Stimulated activated CD8-positive, alpha-beta memory T cell treated with anti-CD3 and anti-CD28 coated beads, Interleukin-4, amount 100 ng/mL, for 48 hours (primary cell): ENCODE data around the gene SLC3A2.
"Not testable (repeated sequence)": the region's sequence is repeated elsewhere in the genome, so short reads cannot be mapped to it uniquely, and the experiment has no call there.

Source experiments
- DNase-seq: peaks from one replicate; pipeline ENCODE4 v3.0.0-alpha.2; 2020

The SLC3A2 gene

DNA sequence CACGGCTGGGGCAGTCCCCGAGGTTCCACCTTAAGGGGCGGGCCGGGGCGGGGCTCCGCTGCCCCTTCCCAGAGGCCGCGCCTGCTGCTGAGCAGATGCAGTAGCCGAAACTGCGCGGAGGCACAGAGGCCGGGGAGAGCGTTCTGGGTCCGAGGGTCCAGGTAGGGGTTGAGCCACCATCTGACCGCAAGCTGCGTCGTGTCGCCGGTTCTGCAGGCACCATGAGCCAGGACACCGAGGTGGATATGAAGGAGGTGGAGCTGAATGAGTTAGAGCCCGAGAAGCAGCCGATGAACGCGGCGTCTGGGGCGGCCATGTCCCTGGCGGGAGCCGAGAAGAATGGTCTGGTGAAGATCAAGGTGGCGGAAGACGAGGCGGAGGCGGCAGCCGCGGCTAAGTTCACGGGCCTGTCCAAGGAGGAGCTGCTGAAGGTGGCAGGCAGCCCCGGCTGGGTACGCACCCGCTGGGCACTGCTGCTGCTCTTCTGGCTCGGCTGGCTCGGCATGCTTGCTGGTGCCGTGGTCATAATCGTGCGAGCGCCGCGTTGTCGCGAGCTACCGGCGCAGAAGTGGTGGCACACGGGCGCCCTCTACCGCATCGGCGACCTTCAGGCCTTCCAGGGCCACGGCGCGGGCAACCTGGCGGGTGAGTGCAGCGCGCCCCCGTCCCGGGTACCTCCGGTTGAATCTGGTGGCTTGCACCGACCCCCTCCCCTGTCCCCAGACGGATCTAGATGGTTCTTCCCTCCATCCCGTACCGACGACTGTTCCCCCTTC is at the start of gene SLC3A2:
SLC3A2 (plus strand) TSS at position 94 of the 776 bp plus-strand sequence; CDS start at position 222, 128 bp downstream.
- peak; percentile 89 for DNase-seq

DNA sequence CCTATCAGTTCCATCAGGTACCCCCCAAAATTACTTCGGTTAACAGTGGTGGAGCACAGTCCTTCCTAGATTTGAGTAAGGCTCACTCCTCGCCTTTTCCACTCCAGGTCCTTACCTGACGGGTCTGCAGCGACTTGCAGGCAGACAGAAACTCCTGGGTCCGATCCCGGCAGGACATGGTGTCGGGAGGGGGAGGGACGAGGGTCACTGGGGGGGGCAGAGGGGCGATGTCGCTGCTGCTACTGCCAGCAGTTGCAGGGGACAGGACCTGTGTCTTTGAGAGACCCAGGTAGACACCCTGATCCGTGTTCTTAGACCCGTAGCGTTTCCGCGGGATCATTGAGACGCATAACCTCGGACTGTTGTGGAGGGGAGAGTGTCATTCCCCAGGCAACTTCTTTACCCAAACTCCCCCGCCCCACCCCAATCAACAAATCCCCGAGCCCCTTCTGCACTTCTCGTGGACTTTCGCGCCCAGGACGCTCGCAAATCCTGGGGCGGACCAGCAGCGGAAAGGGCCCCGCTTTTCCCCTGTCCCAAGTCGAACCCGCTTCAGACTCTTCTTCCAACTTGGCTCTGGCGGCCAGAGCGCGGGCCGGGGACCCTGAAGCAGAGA is 49.7 kb upstream of the SLC3A2 start:
- DNase-seq, result peak; percentile 40

DNA sequence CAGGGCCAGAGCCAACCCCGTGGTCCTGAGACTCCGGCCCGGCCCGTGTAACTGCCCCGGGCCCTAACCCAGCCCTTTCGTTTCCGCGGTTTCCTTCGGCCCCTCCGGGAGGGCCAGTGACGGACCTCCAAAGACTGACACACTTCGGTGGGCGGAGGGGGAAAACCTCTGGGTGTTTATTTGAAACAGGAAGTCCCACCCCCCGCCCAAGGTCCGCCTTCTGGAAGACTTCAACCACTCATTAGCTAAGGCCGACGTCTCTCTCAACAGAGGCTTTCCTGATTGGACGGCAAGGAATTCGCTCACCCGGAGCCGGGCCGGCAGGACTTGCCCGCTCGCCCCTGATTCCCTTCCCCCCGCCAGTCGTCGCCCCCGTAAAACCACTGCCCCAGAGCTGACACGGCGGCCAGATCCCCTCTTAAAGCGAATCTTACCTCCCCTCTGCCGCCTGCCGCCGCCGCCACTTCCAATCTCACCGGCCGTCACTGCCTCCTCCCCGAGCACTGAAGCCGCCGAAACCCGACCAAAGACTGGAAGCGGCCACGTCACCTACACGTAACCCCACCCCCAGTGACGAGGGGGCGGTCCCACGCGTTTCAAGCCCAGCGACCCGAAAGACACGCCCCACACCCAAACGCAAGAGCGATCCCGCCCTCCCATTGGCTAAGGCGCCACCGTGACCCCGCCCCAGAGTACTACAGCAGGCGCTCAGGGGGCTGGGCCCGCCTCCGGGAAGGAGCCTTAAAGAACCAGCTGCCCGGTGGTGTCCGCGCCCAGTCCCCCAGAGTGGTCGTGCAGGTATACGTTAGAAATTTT is 49.0 kb upstream of the SLC3A2 start, which contains the start of gene STX5:
STX5 (minus strand) TSS at position 532 of the 816 bp plus-strand sequence. CDS start 808 bp downstream, outside the sequence.
- DNase-seq, result peak; percentile 100

DNA sequence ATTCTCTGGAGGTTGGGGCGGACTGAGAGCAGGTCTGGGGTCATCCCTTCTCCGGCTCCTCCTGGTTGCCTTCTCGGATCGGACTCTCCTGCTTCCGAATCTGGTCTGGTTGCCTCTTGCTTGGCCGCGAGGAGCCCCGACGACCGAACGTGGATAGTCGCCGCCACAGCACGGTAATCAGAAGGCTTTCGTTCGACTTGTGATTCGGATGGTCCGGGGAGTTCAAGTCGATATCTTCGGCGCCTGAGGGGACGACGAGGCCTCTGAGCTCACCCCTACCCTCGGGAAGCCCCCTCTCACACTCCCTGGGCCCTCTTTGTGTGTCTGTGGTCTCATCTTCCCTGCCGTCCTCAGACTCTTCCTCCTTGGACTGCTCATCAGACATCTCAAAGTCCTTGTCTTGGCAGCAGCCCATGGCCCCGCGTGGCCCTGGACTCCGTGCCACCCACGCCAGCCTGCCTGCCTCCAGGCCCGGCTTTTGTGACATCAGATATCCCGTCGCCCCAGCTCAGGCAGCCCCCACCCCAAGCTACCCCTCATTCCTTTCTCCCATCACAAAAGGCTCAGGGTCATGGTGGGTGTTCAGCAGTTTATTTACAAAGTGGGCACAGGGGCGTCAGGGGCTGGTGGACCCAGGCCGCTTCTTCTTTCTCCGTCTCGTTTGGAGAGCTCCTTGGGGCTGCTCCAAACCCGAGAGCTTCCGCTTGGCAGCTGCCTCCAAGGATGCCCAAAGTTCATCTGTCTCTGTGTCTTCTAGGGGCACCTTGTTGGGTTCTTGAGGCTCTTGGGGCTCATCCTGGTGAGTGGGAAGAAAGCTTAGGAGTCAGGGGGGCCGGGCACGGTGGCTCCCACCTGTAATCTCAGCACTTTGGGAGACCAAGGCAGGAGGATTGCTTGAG is 48.1 kb upstream of the SLC3A2 start, which contains the start of gene TEX54:
TEX54 (minus strand) TSS at position 506 of the 899 bp plus-strand sequence.
- DNase-seq, result no peak

DNA sequence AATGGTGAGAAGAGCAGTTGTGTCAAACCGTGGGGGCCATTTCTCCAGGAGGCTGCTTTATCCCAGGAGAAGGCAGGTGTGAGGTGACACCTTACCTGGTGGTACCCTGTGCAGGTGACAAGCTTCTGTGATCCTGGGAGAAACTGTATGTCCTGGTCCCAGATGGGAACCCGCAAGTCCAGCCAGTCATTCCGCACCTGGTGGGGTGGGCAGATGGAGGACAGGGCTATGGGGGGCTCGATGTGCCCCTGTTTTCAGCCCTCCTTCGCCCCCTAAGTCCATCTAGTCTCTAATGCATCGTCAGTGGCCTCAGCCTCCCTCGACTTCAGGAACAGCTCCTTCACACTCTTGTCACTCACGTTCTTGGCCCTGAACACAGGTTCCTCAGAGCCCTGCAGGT is 45.4 kb upstream of the SLC3A2 start:
- DNase-seq, result no peak

DNA sequence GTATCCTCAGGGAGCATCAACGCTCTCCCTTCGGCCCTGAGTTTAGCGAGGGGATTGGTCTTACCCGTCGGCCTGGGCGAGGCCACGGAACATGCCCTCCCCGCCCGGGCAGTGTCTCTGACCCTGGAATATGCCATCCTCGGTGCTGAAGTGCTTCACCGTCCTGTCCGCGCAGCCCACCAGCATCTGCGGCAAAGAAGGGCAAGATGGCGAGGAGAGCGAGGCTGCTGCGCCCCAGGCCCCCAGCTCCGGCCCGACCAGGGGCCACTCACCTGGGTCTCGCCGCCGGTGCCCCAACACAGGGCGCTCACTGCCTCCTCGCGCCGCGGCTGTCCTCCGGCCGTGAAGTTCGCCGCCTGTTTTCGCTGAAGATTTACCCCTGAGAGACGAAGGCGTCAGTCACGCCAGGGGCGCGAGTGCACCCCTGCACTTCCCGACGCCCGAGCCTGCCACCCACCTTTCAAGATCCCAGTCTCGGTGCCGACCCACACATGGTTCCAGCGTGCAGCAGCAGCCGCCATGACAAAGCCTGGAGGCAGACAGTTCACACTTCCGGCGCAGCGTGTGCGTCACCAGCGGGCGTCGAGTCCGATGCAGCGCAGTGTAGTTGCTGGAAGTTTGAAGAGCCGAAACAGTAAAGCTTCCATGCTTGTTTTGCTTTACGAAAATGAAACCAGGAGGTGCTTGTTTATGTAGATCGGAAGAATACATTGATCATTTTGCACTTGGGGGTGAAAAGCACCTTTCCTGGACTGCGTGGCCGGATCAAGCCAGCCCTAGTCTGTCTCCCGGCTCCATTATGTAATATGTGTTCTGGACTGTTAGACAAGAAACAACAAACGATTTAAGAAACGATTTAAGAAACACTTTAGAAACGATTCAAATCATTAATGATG is 41.4 kb upstream of the SLC3A2 start, which contains the start of gene WDR74:
WDR74 (minus strand) TSS at position 541 of the 896 bp plus-strand sequence; CDS start at position 521, 20 bp downstream.
- DNase-seq, result peak; percentile 93

DNA sequence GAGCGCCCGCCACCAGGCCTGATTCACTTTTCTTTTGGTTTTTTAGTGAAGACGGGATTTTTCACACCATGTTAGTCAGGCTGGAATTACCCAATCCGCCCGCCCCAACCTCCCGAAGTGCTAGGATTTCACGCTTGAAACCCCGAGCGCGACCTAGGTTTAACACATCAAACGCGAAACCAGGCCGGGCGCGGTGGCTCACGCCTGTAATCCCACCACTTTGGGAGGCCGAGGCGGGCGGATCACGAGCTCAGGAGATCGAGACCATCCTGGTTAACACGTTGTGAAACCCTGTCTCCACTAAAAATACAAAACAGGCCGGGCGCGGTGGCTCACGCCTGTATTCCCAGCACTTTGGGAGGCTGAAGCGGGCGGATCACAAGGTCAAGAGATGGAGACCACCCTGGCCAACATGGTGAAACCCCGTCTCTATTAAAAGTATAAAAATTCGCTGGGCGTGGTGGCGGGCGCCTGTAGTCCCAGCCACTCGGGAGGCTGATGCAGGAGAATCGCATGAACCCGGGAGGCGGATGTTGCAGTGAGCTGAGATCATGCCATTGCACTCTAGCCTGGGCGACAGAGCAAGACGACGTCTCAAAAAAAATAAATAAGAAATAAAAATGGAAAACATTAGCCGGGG is 39.9 kb upstream of the SLC3A2 start:
- DNase-seq, result peak; percentile 88

DNA sequence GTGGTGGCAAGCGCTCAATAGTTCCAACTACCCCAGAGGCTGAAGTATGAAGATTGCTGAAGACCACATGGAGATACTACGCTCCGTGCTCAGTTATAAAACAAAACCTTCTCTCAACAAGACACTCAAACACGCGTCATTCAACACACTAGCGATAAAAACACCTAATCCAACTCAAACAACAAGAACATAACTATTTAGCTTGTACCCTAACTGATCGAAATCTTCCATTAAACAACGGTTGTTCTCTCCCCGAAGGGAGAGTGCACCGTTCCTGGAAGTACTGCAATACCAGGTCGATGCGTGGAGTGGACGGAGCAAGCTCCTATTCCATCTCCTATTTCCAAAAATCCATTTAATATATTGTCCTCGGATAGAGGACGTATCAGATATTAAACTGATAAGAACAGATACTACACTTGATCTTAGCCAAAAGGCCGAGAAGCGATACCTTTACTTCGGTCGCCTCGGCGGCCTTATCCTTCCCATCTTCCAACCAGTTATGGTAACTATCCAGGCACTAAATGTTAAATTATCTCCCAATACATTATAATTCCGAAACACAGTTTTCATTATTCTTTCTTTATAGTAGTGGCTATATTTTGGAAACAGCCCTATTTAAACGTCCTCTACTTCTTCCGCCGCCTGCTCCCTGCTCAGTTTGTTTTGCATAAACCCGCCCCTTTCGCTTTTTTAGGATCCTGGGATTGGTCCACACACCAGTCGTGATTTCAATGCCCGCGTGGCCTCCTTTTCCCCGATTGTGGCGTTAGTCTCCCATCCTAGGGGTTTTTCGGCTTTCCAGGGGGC is 39.1 kb upstream of the SLC3A2 start:
- peak; percentile 85 for DNase-seq

DNA sequence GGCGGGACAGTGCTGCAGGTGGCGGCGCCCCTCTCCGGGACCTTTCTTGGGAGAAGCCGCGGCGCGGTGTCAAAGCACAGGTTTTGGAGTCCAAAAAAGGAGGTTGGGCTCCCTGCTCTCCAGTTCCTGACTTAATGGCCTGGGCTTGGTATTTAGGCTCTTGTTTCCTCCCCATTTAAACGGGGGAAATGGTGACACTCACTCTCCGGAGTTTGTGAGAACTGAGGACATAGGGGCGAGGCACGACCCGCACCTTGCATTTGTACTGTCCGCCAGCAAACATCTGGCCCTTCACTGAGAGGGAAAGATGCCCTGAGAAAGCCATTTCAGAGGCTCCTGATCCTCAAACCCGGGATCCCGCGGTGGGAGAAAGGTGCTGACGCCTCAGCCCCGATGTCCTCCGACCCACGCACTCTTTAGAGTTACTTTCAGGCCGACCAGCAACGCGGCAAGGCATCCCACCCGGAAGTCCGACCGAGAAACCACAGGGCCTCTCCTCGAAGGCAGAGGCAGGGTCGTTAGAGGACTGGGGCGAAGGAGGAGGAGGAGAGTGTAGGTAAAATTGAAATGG is 38.4 kb upstream of the SLC3A2 start:
- DNase-seq, result peak; percentile 75

DNA sequence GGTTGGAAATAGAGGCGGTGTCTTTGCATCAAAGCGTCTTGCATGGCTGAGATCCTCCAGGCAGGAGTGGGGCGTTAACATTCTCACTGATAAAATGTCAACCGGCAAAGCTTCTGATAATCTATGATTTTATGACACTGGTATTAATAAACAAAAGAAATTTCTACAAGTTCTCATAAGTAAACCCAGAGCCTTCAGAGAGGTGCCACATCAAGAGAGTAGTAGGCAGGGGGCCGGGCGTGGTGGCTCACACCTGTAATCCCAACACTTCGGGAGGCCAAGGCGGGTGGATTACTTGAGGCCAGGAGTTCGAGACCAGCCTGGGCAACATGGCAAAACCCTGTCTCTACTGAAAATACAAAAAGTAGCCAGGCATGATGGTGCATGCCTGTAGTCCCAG is 37.8 kb upstream of the SLC3A2 start:
- DNase-seq, result not testable (repeated sequence)

DNA sequence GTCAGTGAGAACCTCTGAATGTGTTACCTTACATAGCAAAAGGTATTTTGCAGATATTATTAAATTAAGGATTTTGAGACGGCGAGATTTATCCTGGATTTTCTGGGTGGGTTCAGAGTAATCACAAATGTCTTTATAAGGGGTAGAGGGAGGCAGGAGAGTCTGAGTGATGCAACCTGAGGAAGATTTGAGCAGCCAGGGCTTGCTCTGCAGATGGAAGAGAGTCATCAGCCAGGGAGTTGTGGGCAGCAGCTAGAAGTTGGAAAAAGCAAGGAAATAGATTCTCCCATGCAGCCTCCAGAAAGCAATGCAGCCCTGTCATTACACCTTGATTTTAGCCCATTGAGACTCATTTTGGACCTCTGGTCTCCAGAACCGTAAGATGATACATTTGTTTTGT is 37.2 kb upstream of the SLC3A2 start:
- no peak for DNase-seq

DNA sequence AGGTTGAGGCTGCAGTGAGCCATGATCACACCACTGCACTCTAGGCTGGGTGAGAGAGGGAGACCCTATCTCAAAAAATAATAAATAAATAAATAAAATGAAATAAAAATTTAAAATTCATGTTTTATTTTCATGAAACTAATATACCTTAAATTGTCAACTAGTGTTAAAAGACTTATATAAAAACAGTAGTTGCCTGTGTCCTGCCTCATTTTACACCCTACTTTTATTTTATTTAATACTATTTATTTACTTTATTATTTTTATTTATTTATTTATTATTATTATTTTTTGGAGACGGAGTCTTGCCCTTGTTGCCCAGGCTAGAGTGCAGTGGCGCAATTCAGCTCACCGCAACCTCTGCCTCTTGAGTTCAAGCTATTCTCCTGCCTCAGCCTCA is 36.5 kb upstream of the SLC3A2 start:
- no peak for DNase-seq

DNA sequence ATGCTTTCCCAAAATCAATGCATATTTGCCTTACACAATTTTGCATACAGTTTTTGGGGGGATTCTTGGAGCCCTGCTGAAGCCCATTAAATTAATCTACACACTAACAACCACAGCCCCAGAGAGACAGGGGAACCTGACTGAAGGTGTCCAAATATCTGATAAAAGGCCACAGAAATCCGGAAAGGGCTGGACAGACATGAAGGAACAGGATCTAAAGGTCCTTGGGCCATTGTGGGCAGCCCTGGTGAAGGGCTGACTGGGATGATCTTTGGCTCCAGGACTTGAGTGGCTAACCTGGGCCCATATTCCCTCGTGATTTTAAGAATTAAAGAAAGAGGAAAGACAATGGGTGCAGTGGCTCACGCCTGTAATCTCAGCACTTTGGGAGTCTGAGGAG is 34.5 kb upstream of the SLC3A2 start:
- no peak for DNase-seq

DNA sequence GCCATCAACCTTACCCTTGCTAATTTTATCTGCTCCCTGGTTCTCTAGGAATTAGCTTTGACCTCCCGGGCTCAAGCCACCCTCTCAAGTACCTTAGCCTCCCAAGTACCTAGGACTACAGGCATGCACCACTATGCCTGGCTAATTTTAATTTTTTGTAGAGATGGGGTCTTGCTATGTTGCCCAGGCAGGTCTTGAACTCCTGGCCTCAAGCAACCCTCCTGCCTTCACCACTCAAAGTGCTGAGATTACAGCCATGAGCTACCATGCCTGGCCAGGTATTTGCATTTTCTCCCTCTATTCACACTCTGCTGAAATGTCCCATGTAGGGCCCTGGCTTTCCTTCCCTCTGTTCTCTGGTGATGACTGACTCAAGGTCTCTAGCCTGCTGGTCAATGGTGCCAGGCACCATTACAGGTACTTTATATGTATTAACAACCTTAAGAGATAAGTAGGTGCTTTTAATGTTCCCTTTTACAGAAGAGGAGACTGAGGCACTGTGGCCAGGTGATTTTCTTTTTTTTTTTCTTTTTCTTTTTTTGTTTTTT is 32.9 kb upstream of the SLC3A2 start:
- no peak for DNase-seq

DNA sequence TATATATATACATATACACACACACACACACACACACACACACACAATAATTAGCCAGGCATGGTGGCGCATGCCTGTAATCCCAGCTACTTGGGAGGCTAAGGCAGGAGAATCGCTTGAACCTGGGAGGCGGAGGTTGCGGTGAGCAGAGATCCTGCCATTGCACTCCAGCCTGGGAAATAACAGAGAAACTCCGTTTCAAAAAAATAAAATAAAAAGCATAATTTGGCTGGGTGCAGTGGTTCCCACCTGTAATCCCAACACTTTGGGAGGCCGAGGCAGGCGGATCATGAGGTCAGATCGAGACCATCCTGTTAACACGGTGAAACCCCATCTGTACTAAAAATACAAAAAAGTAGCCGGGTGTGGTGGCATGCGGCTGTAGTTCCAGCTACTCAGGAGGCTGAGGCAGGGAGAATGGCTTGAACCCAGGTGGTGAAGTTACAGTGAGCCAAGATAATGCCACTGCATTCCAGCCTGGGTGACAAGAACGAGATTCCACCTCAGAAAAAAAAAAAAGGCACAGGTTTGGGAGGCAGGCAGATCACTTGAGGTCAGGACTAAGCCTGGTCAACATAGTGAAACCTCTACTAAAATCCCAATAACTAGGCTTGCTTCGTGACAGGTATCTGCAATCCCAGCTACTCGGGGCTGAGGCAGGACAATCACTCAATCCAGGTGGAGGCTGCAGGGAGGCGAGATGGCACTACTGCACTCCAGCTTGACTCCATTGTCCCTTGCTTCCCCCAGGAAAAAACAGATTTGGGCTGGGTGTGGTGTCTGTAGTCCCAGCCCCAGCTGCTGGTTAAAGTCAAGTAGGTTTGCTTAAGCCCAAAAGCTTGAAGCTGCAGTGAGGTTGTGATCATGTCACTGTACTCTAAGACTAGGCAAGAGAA is 29.5 kb upstream of the SLC3A2 start:
- DNase-seq, result peak; percentile 71

DNA sequence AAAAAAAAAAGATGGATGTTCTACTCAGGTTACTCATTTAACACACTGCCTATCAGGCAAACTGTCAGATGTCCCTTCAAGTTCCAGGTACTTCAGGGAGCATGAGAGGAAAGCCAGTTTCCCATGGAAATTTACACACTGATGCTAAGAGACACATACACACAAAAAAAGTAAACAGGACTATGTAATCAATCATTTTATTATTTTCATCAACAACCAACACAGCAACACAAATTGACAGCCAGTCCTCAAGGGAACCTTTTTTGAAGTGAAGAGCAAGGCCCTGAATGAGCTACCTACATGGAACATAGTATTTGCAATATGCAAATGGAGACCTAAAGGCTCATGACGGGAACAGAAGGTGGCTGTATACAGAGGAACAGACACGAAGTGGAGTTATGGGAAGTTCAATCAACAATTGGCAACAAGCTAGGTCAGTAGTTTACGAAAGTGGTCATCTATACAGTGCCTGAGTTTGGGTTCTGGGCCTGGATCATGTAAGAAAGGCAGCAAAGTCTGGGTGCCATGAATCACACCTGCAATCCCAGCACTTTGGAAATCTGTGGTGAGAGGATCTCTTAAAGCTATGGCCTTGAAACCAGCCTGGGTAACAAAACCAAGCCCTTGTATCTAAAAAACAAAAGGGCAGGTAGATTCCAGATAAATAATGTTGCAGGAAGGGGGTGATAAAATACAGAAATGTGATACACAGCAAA is 28.7 kb upstream of the SLC3A2 start:
- no peak for DNase-seq

DNA sequence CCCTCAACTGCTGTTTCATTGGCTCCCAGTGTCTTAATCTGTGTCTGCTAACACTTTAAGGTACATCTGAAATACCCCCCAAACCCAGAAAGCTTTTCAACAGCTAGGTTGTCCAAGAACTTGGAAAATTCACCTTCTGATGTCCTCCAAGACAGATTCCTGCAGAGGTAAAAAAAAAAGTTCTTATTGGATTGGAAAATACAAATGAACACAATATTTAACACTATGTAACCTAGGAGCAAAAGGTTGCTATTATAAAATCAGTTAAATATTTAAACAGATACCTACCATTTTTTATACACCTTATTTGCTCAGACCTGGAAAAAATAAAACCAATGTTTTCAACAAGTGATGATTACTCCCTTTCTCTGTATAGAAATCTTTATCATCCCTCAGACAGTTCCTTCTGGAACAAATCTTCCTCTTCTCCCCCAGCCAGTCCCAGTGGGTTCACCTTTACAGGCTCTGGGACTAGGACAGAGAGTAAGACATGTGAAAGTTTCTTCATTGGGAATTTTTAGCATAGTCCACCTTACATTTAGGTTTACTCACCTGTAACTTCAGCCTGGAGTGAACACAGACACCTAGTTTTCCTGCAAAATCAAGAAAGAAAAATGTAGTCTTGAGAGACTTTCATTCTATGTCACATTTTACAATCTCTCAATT is 28.0 kb upstream of the SLC3A2 start:
- no peak for DNase-seq
